ENCODE results near the gene RHEB.

DNA sequence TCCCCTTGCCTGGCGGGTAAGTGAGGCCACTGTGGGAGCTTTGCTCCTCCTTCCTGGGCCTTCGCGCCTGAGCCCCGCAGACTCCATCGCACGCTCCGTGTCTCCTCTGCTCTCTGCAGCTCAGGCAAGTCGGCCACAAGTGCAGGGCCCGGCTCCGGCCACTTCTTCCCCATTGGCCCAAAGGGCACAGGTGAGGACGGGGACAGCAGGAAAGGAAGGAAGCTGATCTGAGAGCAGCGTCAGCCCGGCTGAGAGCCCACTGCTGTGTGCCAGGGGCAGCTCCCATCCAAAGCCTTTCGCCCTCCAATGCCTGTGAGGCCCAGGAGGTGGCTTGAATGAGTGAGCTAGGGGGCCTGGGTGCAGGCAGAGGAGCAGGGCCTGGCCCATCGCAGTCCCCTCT, 33.7 kb upstream of the RHEB start:
- TF ChIP-seq, protein P1, sequence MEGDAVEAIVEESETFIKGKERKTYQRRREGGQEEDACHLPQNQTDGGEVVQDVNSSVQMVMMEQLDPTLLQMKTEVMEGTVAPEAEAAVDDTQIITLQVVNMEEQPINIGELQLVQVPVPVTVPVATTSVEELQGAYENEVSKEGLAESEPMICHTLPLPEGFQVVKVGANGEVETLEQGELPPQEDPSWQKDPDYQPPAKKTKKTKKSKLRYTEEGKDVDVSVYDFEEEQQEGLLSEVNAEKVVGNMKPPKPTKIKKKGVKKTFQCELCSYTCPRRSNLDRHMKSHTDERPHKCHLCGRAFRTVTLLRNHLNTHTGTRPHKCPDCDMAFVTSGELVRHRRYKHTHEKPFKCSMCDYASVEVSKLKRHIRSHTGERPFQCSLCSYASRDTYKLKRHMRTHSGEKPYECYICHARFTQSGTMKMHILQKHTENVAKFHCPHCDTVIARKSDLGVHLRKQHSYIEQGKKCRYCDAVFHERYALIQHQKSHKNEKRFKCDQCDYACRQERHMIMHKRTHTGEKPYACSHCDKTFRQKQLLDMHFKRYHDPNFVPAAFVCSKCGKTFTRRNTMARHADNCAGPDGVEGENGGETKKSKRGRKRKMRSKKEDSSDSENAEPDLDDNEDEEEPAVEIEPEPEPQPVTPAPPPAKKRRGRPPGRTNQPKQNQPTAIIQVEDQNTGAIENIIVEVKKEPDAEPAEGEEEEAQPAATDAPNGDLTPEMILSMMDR (IDR thresholded peaks at IDR 0.05) = no peak
- no peak for TF ChIP-seq POLR2A (IDR thresholded peaks at IDR 0.05)

All from esophagus squamous epithelium (tissue), 4 donors.